K562 (cell line): ENCODE measurements around the gene SHISA8. TPM values are rescaled to one million over a fixed set of nuclear protein-coding genes. Genes with fewer than 3 reads are reported as not detected.
A peak's percentile ranks its signal among the peaks of the same experiment; 100 is the strongest.

Source experiments
- ATAC-seq: fragments of 200-7000 bp; cut with Tn5 transposase; 3 replicates; pipeline ENCODE4 v1.9.1; 2020; ENCODE audit warnings: moderate library complexity
- BruUV-seq: library from RNA; stranded (reverse); fragments of 400-500 nt; replicated peaks from 2 replicates; lab custom pipeline; 2021; lab: Mats Ljungman, UMichigan
- CTCF ChIA-PET: fragments of 300-600 bp; formaldehyde crosslinking; extraction: SDS; loops from one replicate; lab custom pipeline; 2021; ENCODE audit warnings: low intra/inter-chr PET ratio; lab: Yijun Ruan, JAX
- POLR2A ChIA-PET: fragments of 300-600, 350-650 bp; sonication (Branson Sonifier 250); formaldehyde crosslinking; extraction: SDS; loops from one replicate; lab custom pipeline; 2021; ENCODE audit warnings: antibody characterized with exemption, inconsistent platforms; lab: Yijun Ruan, JAX
- DNase-seq, 4 experiments: peaks; one replicate each; pipeline versions ENCODE4 v3.0.0 to v3.0.0-alpha.2; 2011 to 2018; ENCODE audit warnings: low spot score in 3 of 4, mixed read lengths in 3 of 4; ENCODE audit errors: extremely low read depth in 1 of 4
- FAIRE-seq: peaks from 2 replicates; lab custom pipeline; 2011; peaks lifted over from hg19 to GRCh38; lab: Jason Lieb, UNC
- H2AFZ ChIP-seq: 2 replicates; pipeline ENCODE4 v1.6.0; 2011; ENCODE audit warnings: low read depth, low read length, control low read depth, inconsistent platforms
- H3K27ac ChIP-seq: fragments of 200-600 bp; 3 replicates; pipeline ENCODE4 v1.8.0; 2011; ENCODE audit warnings: low read depth, mild to moderate bottlenecking, control low read depth, inconsistent platforms, low read length, moderate library complexity, mixed read lengths; ENCODE audit errors: extremely low read depth
- H3K27me3 ChIP-seq, 2 experiments: fragments of 300-600 bp in 1 of 2; 2 replicates in 1 of 2; 3 replicates in 1 of 2; pipeline versions ENCODE4 v1.6.0 to v1.8.0; 2011; ENCODE audit warnings: inconsistent platforms in 2 of 2, low read length in 2 of 2, mild to moderate bottlenecking in 1 of 2, mixed read lengths in 1 of 2, moderate library complexity in 1 of 2; ENCODE audit not compliant: control insufficient read depth in 2 of 2, insufficient read depth in 2 of 2
- H3K36me3 ChIP-seq: fragments of 300-600 bp; 3 replicates; pipeline ENCODE4 v1.8.0; 2011; ENCODE audit warnings: mild to moderate bottlenecking, low read length, inconsistent platforms; ENCODE audit not compliant: control insufficient read depth, insufficient read depth
- H3K4me1 ChIP-seq, 2 experiments: fragments of 200-600 bp in 1 of 2; replicated peaks in 1 of 2; 2 replicates in 1 of 2; 3 replicates in 1 of 2; pipeline versions ENCODE4 v1.5.1 to v1.8.0; 2011; ENCODE audit warnings: inconsistent platforms in 2 of 2, low read length in 2 of 2, mild to moderate bottlenecking in 1 of 2, mixed read lengths in 1 of 2, moderate library complexity in 1 of 2; ENCODE audit not compliant: control insufficient read depth in 2 of 2, insufficient read depth in 2 of 2
- H3K4me2 ChIP-seq: 2 replicates; pipeline ENCODE4 v1.6.1; 2011; ENCODE audit warnings: low read length, control low read depth, inconsistent platforms, mixed read lengths; ENCODE audit not compliant: insufficient read depth
- H3K4me3 ChIP-seq: fragments of 200-600 bp; sonication (generic), shearing (Covaris generic); 2 replicates; pipeline ENCODE4 v1.5.1; 2016; ENCODE audit warnings: control low read depth, inconsistent platforms
- H3K79me2 ChIP-seq: fragments of 200-600 bp; 3 replicates; pipeline ENCODE4 v1.8.0; 2011; ENCODE audit warnings: low read length, inconsistent platforms; ENCODE audit not compliant: control insufficient read depth, insufficient read depth
- H3K9ac ChIP-seq, 2 experiments: 2 replicates each; pipeline versions ENCODE4 v1.6.0 to v1.6.1; 2011; ENCODE audit warnings: low read depth in 2 of 2, low read length in 2 of 2, control low read depth in 1 of 2, inconsistent platforms in 1 of 2, mild to moderate bottlenecking in 1 of 2, mixed read lengths in 1 of 2; ENCODE audit not compliant: insufficient read depth in 1 of 2
- H3K9me1 ChIP-seq: one replicate; pipeline ENCODE4 v1.6.0; 2011; ENCODE audit warnings: inconsistent platforms, mild to moderate bottlenecking, low read length, moderate library complexity; ENCODE audit not compliant: control insufficient read depth, insufficient read depth
- H3K9me3 ChIP-seq: replicated peaks from 2 replicates; pipeline ENCODE4 v1.5.1; 2011; ENCODE audit warnings: low read depth, low read length, inconsistent platforms; ENCODE audit not compliant: control insufficient read depth, insufficient read depth
- H4K20me1 ChIP-seq: replicated peaks from 2 replicates; pipeline ENCODE4 v1.6.1; 2011; ENCODE audit warnings: low read length, inconsistent platforms, mixed read lengths; ENCODE audit not compliant: control insufficient read depth, insufficient read depth
- E2F6 ChIP-seq, 2 experiments: IDR thresholded peaks; 2 replicates each; pipeline ENCODE4 v1.6.1; 2011; ENCODE audit warnings: borderline replicate concordance in 1 of 2, control low read depth in 1 of 2, low read depth in 1 of 2, low read length in 1 of 2, mild to moderate bottlenecking in 1 of 2, mixed read lengths in 1 of 2, moderate library complexity in 1 of 2; ENCODE audit not compliant: insufficient read depth in 1 of 2, insufficient read length in 1 of 2, poor library complexity in 1 of 2, severe bottlenecking in 1 of 2; ENCODE audit errors: extremely low read depth in 1 of 2
- HMGN3 ChIP-seq: IDR thresholded peaks from 2 replicates; pipeline ENCODE4 v1.6.1; 2011; ENCODE audit warnings: borderline replicate concordance, low read depth, mild to moderate bottlenecking, mixed read lengths, low read length; ENCODE audit not compliant: insufficient read length; ENCODE audit errors: extremely low read depth
- KLF6 ChIP-seq: fragments of 250-450 bp; sonication (Bioruptor Pico); IDR thresholded peaks from 2 replicates; pipeline ENCODE4 v1.4.0; 2020; ENCODE audit warnings: mild to moderate bottlenecking, moderate library complexity, borderline replicate concordance
- NONO ChIP-seq, 2 experiments: fragments of 200-400 bp in 1 of 2; fragments of 450-650 bp in 1 of 2; formaldehyde crosslinking in 1 of 2; IDR thresholded peaks; 2 replicates each; pipeline ENCODE4 v1.6.1; 2017; ENCODE audit warnings: low read depth in 2 of 2, mild to moderate bottlenecking in 2 of 2, moderate library complexity in 2 of 2, low read length in 1 of 2
- POLR2G ChIP-seq: fragments of 200-400 bp; formaldehyde crosslinking; IDR thresholded peaks from 2 replicates; pipeline ENCODE4 v1.6.1; 2017; ENCODE audit warnings: low read depth, mild to moderate bottlenecking, antibody characterized with exemption, low read length, moderate library complexity
- RB1 ChIP-seq: fragments of 450-650 bp; IDR thresholded peaks from 2 replicates; pipeline ENCODE4 v1.6.1; 2017; ENCODE audit warnings: low read depth, mild to moderate bottlenecking
- SMAD3 ChIP-seq: fragments of 450-650 bp; formaldehyde crosslinking; conservative IDR thresholded peaks from 2 replicates; pipeline ENCODE4 v1.4.0; 2020; ENCODE audit warnings: mild to moderate bottlenecking
- TAF7 ChIP-seq: fragments of 450-650 bp; IDR thresholded peaks from 2 replicates; pipeline ENCODE4 v1.6.1; 2016; ENCODE audit warnings: missing genetic modification characterization, missing compliant biosample characterization
- ZNF41 ChIP-seq: fragments of 250-450 bp; sonication (Bioruptor Pico); conservative IDR thresholded peaks from 2 replicates; pipeline ENCODE4 v1.4.0; 2020; ENCODE audit warnings: mild to moderate bottlenecking
- ZSCAN32 ChIP-seq: fragments of 450-650 bp; formaldehyde crosslinking; IDR thresholded peaks from 2 replicates; pipeline ENCODE4 v1.4.0; 2020; ENCODE audit warnings: mild to moderate bottlenecking, moderate library complexity
- WGBS: fragments of 100-300 bp; shearing (Covaris generic); methylation state at CpG from one replicate; pipeline ENCODE4 v1.1.6; 2016; ENCODE audit warnings: low coverage, mixed read lengths; ENCODE audit not compliant: insufficient coverage; ENCODE audit errors: missing lambda C conversion rate; 5-methylcytosine and 5-hydroxymethylcytosine counted together
- in situ Hi-C: fragments of 300-500 bp; cut with MboI; formaldehyde crosslinking; loops from 4 replicates; pipeline ENCODE4 v1.15.0; 2018; ENCODE audit warnings: inconsistent platforms, mixed read lengths
- intact Hi-C: fragments of 100-400 bp; cut with micrococcal nuclease; formaldehyde crosslinking; loops from 2 replicates; pipeline ENCODE4 v1.14.2; 2022
- polyA plus RNA-seq, 8 experiments: library from polyadenylated mRNA; depleted of rRNA in 4 of 8; stranded (reverse) in 5 of 8; unstranded in 3 of 8; fragments of >200 nt; fragmentation: Nextera tagmentation in 2 of 8; fragmentation: Illumina TruSeq in 1 of 8; extraction: Ambion mirVana in 2 of 8; extraction: Trizol in 1 of 8; gene quantifications; 2 replicates each; pipeline versions ENCODE4 v1.2.1 to v1.2.3, GENCODE V29; 2011 to 2014; ENCODE audit warnings: inconsistent platforms in 1 of 8, missing spikeins in 1 of 8
- total RNA-seq, 7 experiments: library from RNA; depleted of rRNA in 6 of 7; stranded (reverse); fragments of >200 nt in 6 of 7; fragmentation: Illumina TruSeq in 2 of 7; extraction: Trizol in 2 of 7; gene quantifications; 2 replicates each; pipeline versions ENCODE4 v1.2.1 to v1.2.3, GENCODE V29; 2011 to 2021; ENCODE audit warnings: low replicate concordance in 1 of 7

SHISA8 gene
- total and polyA plus RNA-seq, 9 of the 15 experiments (the other 6 are each of a cell fraction or from before 2014, with no cell fraction given): 0.07 to 3.3 (median 1.1) TPM; not detected in 4

GRCh38 chr22:41914611-41915034 is 251 bp downstream of the SHISA8 start:
- H3K4me1 ChIP-seq: peaks cover 6 to 47% of the 10 kb centered on the region in 2 experiments; a peak in 3 of 5 replicates

More at GRCh38 chr22:41914611-41915034, 251 bp downstream of the SHISA8 start:
- CTCF ChIA-PET: interaction anchor here (0.7 kb wide), 2 partner anchors 54 to 218 kb away, joined by 3 to 4 read pairs; no protein-coding TSS in a partner anchor
- Histone ChIP-seq H4K20me1 (peaks cover 9% of the 10 kb centered on the region; the same call in 1 of the 2 replicates), H3K9ac (peak overlapping the region; percentile 54 to 88; a peak in 3 of 4 replicates), H3K27me3 (0 out of 5 replicates have a peak, but pooled peaks cover 0 to 4% of the 10 kb centered on the region in 2 experiments), H3K9me1 (no peaks in the 10 kb centered on the region), H3K27ac (no peak overlapping the region), H2AFZ (peak overlapping the region; percentile 40; the same call in 1 of the 2 replicates), H3K36me3 (no peaks in the 10 kb centered on the region), H3K79me2 (no peaks in the 10 kb centered on the region), H3K4me2 (peak overlapping the region; percentile 32; the same call in 1 of the 2 replicates), H3K4me3 (peak overlapping the region; percentile 41), H3K9me3 (no peaks in the 10 kb centered on the region)
- intact Hi-C loops (no loop called here), in situ Hi-C loops (no loop called here)
- FAIRE-seq (no peak), DNase-seq (peak in 2 of 4 experiments; percentile 72 to 76), ATAC-seq (peak; percentile 39)
- no TSS peak for BruUV-seq
- TF ChIP-seq NONO (IDR thresholded peaks at IDR 0.05; ENCODE audit: low read depth in 2 of 2, low read length in 1 of 2) (0 out of 4 replicates have a peak, but pooled peaks of 1 of the 2 experiments have one; percentile 44), TAF7 (no peak), HMGN3 (peak; percentile 44), RB1 (0 out of 2 replicates have a peak, but pooled peaks have one; percentile 43), POLR2G (peak; percentile 65; the same call in 1 of the 2 replicates), E2F6 (IDR thresholded peaks at IDR 0.05; ENCODE audit: borderline replicate concordance in 1 of 2, extremely low read depth in 1 of 2, insufficient read depth in 1 of 2, insufficient read length in 1 of 2, low read depth in 1 of 2, low read length in 1 of 2, poor library complexity in 1 of 2, severe bottlenecking in 1 of 2) (peak in 1 of 2 experiments; percentile 4), ZNF41 (CRISPR knock-in tag) (no peak), ZSCAN32 (CRISPR knock-in tag) (no peak), KLF6 (CRISPR knock-in tag) (no peak), SMAD3 (CRISPR knock-in tag) (no peak)
- WGBS: 0% methylated on average over 5 of the region's 67 CpGs
- POLR2A ChIA-PET: interaction anchor here (0.6 kb wide), 2 partner anchors 12 to 683 kb away, joined by 3 to 4 read pairs; no protein-coding TSS in a partner anchor
